K562 (cell line): ENCODE data around the gene HGFAC. TPM values are rescaled to one million over a fixed set of nuclear protein-coding genes. Genes with fewer than 3 reads are reported as not detected.
A peak's percentile ranks its signal among the peaks of the same experiment; 100 is the strongest.

ENCODE experiments used
- ATAC-seq: fragments of 200-7000 bp; cut with Tn5 transposase; 3 replicates; pipeline ENCODE4 v1.9.1; 2020; ENCODE audit warnings: moderate library complexity
- BruUV-seq: library from RNA; stranded (reverse); fragments of 400-500 nt; replicated peaks from 2 replicates; lab custom pipeline; 2021; lab: Mats Ljungman, UMichigan
- CTCF ChIA-PET: fragments of 300-600 bp; formaldehyde crosslinking; extraction: SDS; loops from one replicate; lab custom pipeline; 2021; ENCODE audit warnings: low intra/inter-chr PET ratio; lab: Yijun Ruan, JAX
- POLR2A ChIA-PET: fragments of 300-600, 350-650 bp; sonication (Branson Sonifier 250); formaldehyde crosslinking; extraction: SDS; loops from one replicate; lab custom pipeline; 2021; ENCODE audit warnings: antibody characterized with exemption, inconsistent platforms; lab: Yijun Ruan, JAX
- DNase-seq, 4 experiments: peaks; one replicate each; pipeline versions ENCODE4 v3.0.0 to v3.0.0-alpha.2; 2011 to 2018; ENCODE audit warnings: low spot score in 3 of 4, mixed read lengths in 3 of 4; ENCODE audit errors: extremely low read depth in 1 of 4
- FAIRE-seq: peaks from 2 replicates; lab custom pipeline; 2011; peaks lifted over from hg19 to GRCh38; lab: Jason Lieb, UNC
- H2AFZ ChIP-seq: 2 replicates; pipeline ENCODE4 v1.6.0; 2011; ENCODE audit warnings: low read depth, low read length, control low read depth, inconsistent platforms
- H3K27ac ChIP-seq: fragments of 200-600 bp; 3 replicates; pipeline ENCODE4 v1.8.0; 2011; ENCODE audit warnings: low read depth, mild to moderate bottlenecking, control low read depth, inconsistent platforms, low read length, moderate library complexity, mixed read lengths; ENCODE audit errors: extremely low read depth
- H3K27me3 ChIP-seq, 2 experiments: fragments of 300-600 bp in 1 of 2; 2 replicates in 1 of 2; 3 replicates in 1 of 2; pipeline versions ENCODE4 v1.6.0 to v1.8.0; 2011; ENCODE audit warnings: inconsistent platforms in 2 of 2, low read length in 2 of 2, mild to moderate bottlenecking in 1 of 2, mixed read lengths in 1 of 2, moderate library complexity in 1 of 2; ENCODE audit not compliant: control insufficient read depth in 2 of 2, insufficient read depth in 2 of 2
- H3K36me3 ChIP-seq: fragments of 300-600 bp; 3 replicates; pipeline ENCODE4 v1.8.0; 2011; ENCODE audit warnings: mild to moderate bottlenecking, low read length, inconsistent platforms; ENCODE audit not compliant: control insufficient read depth, insufficient read depth
- H3K4me1 ChIP-seq, 2 experiments: fragments of 200-600 bp in 1 of 2; replicated peaks in 1 of 2; 2 replicates in 1 of 2; 3 replicates in 1 of 2; pipeline versions ENCODE4 v1.5.1 to v1.8.0; 2011; ENCODE audit warnings: inconsistent platforms in 2 of 2, low read length in 2 of 2, mild to moderate bottlenecking in 1 of 2, mixed read lengths in 1 of 2, moderate library complexity in 1 of 2; ENCODE audit not compliant: control insufficient read depth in 2 of 2, insufficient read depth in 2 of 2
- H3K4me2 ChIP-seq: 2 replicates; pipeline ENCODE4 v1.6.1; 2011; ENCODE audit warnings: low read length, control low read depth, inconsistent platforms, mixed read lengths; ENCODE audit not compliant: insufficient read depth
- H3K4me3 ChIP-seq: fragments of 200-600 bp; sonication (generic), shearing (Covaris generic); 2 replicates; pipeline ENCODE4 v1.5.1; 2016; ENCODE audit warnings: control low read depth, inconsistent platforms
- H3K79me2 ChIP-seq: fragments of 200-600 bp; 3 replicates; pipeline ENCODE4 v1.8.0; 2011; ENCODE audit warnings: low read length, inconsistent platforms; ENCODE audit not compliant: control insufficient read depth, insufficient read depth
- H3K9ac ChIP-seq, 2 experiments: 2 replicates each; pipeline versions ENCODE4 v1.6.0 to v1.6.1; 2011; ENCODE audit warnings: low read depth in 2 of 2, low read length in 2 of 2, control low read depth in 1 of 2, inconsistent platforms in 1 of 2, mild to moderate bottlenecking in 1 of 2, mixed read lengths in 1 of 2; ENCODE audit not compliant: insufficient read depth in 1 of 2
- H3K9me1 ChIP-seq: one replicate; pipeline ENCODE4 v1.6.0; 2011; ENCODE audit warnings: inconsistent platforms, mild to moderate bottlenecking, low read length, moderate library complexity; ENCODE audit not compliant: control insufficient read depth, insufficient read depth
- H3K9me3 ChIP-seq: replicated peaks from 2 replicates; pipeline ENCODE4 v1.5.1; 2011; ENCODE audit warnings: low read depth, low read length, inconsistent platforms; ENCODE audit not compliant: control insufficient read depth, insufficient read depth
- H4K20me1 ChIP-seq: replicated peaks from 2 replicates; pipeline ENCODE4 v1.6.1; 2011; ENCODE audit warnings: low read length, inconsistent platforms, mixed read lengths; ENCODE audit not compliant: control insufficient read depth, insufficient read depth
- CBFA2T3 ChIP-seq: fragments of 450-650 bp; IDR thresholded peaks from 2 replicates; pipeline ENCODE4 v1.6.1; 2017
- MCM2 ChIP-seq: fragments of 450-650 bp; IDR thresholded peaks from 2 replicates; pipeline ENCODE4 v1.6.1; 2017; ENCODE audit warnings: low read depth, mild to moderate bottlenecking
- POLR2AphosphoS2 ChIP-seq: IDR thresholded peaks from 2 replicates; pipeline ENCODE4 v1.6.1; 2012; ENCODE audit warnings: low read length, improper control_type of control experiment
- POLR2AphosphoS5 ChIP-seq: IDR thresholded peaks from 2 replicates; pipeline ENCODE4 v1.6.1; 2011; ENCODE audit warnings: mild to moderate bottlenecking, low read depth, low read length, moderate library complexity; ENCODE audit not compliant: control insufficient read depth, insufficient read depth
- POLR2G ChIP-seq: fragments of 200-400 bp; formaldehyde crosslinking; IDR thresholded peaks from 2 replicates; pipeline ENCODE4 v1.6.1; 2017; ENCODE audit warnings: low read depth, mild to moderate bottlenecking, antibody characterized with exemption, low read length, moderate library complexity
- RBBP5 ChIP-seq: fragments of 200-600 bp; sonication (generic); IDR thresholded peaks from 2 replicates; pipeline ENCODE4 v1.6.1; 2012; ENCODE audit warnings: borderline replicate concordance, mild to moderate bottlenecking, low read length, control low read depth, inconsistent platforms; ENCODE audit not compliant: insufficient read depth, poor library complexity, severe bottlenecking
- WGBS: fragments of 100-300 bp; shearing (Covaris generic); methylation state at CpG from one replicate; pipeline ENCODE4 v1.1.6; 2016; ENCODE audit warnings: low coverage, mixed read lengths; ENCODE audit not compliant: insufficient coverage; ENCODE audit errors: missing lambda C conversion rate; 5-methylcytosine and 5-hydroxymethylcytosine counted together
- in situ Hi-C: fragments of 300-500 bp; cut with MboI; formaldehyde crosslinking; loops from 4 replicates; pipeline ENCODE4 v1.15.0; 2018; ENCODE audit warnings: inconsistent platforms, mixed read lengths
- intact Hi-C: fragments of 100-400 bp; cut with micrococcal nuclease; formaldehyde crosslinking; loops from 2 replicates; pipeline ENCODE4 v1.14.2; 2022
- polyA plus RNA-seq, 8 experiments: library from polyadenylated mRNA; depleted of rRNA in 4 of 8; stranded (reverse) in 5 of 8; unstranded in 3 of 8; fragments of >200 nt; fragmentation: Nextera tagmentation in 2 of 8; fragmentation: Illumina TruSeq in 1 of 8; extraction: Ambion mirVana in 2 of 8; extraction: Trizol in 1 of 8; gene quantifications; 2 replicates each; pipeline versions ENCODE4 v1.2.1 to v1.2.3, GENCODE V29; 2011 to 2014; ENCODE audit warnings: inconsistent platforms in 1 of 8, missing spikeins in 1 of 8
- total RNA-seq, 7 experiments: library from RNA; depleted of rRNA in 6 of 7; stranded (reverse); fragments of >200 nt in 6 of 7; fragmentation: Illumina TruSeq in 2 of 7; extraction: Trizol in 2 of 7; gene quantifications; 2 replicates each; pipeline versions ENCODE4 v1.2.1 to v1.2.3, GENCODE V29; 2011 to 2021; ENCODE audit warnings: low replicate concordance in 1 of 7

The HGFAC gene
- total and polyA plus RNA-seq, 9 of the 15 experiments (the other 6 are each of a cell fraction or from before 2014, with no cell fraction given), result 0.13 TPM; not detected in 8

DNA sequence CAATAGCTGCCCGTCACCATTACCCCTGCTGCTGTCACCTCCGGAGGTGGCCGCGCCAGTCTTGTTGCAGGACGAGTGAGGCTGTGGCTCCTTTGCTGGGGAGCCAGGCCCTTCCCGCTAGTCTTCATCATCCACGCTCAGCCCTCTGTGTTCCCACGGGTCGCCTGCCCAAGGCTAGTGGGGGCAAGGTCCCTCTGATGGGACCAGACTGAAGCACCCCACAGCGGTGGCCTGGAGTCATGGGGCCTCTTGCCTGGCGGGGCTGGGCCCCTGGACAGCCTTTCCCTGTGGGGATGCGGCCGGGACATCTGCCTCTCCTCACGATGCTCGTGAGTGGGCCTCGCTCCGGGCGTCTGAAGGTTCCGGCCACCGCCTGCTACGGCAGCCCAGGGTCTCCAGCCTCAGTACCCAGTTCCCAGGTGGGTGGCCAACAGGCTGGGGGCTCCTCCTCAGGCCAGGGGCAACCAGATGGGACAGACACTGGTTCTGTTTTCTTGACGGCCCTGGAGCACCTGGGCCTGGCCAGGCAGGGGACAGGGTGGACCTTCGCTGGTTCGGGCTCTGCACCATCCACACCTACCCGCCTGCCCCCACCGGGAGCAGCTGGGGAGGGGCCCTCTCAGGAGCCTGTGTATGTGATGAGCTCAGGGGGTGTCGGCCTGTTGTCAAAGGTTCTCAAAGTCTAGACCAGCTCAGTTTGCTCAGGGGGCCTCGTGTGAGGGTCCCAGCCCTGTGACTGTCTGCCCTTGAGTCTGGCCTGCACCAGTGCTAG lies 53.6 kb downstream of the HGFAC start:
- no peak for DNase-seq
- Histone ChIP-seq H3K79me2 (no peaks in the 10 kb centered on the region), H3K4me2 (no peak overlapping the region), H4K20me1 (peaks cover 30% of the 10 kb centered on the region; the same call in 1 of the 2 replicates), H3K9me3 (no peaks in the 10 kb centered on the region), H3K27ac (no peak overlapping the region), H3K9me1 (no peaks in the 10 kb centered on the region), H3K4me3 (no peak overlapping the region), H3K36me3 (no peaks in the 10 kb centered on the region), H3K4me1 (peaks cover 0 to 66% of the 10 kb centered on the region in 2 experiments; a peak in 2 of 5 replicates), H2AFZ (no peak overlapping the region), H3K27me3 (peaks cover 17 to 58% of the 10 kb centered on the region in 2 experiments), H3K9ac (peak overlapping the region in 1 of 2 experiments; percentile 36; a peak in 2 of 4 replicates)
- CTCF ChIA-PET, result no interaction called here
- TF ChIP-seq RBBP5, result no peak
- TF ChIP-seq POLR2AphosphoS2, result no peak
- TF ChIP-seq MCM2, result no peak
- TF ChIP-seq POLR2AphosphoS5, result no peak
- TF ChIP-seq CBFA2T3, result no peak
- TF ChIP-seq POLR2G, result peak; percentile 35; the same call in 1 of the 2 replicates
- POLR2A ChIA-PET, result interaction anchor here (0.6 to 1.1 kb wide), 4 partner anchors 11 to 227 kb away, joined by 3 to 4 read pairs (median 3); no protein-coding TSS in a partner anchor
- intact Hi-C loops (no loop called here), in situ Hi-C loops (no loop called here)
- no peak for FAIRE-seq
- 12% methylated on average over 19 of the region's 28 CpGs for WGBS
- no TSS peak for BruUV-seq
- ATAC-seq, result no peak
